NB4 (cell line): ENCODE measurements around the gene PATE1.

Experiments
- DNase-seq: peaks from one replicate; pipeline ENCODE4 v3.0.0; 2010; ENCODE audit warnings: low read depth
- H3K4me3 ChIP-seq: one replicate; pipeline ENCODE4 v1.5.1; 2011; ENCODE audit warnings: mild to moderate bottlenecking, low read depth, low read length, moderate library complexity
- CTCF ChIP-seq: IDR thresholded peaks from one replicate; pipeline ENCODE4 v1.5.1; 2012; ENCODE audit warnings: low read depth, low read length
- MAX ChIP-seq: IDR thresholded peaks from 2 replicates; pipeline ENCODE4 v1.6.1; 2011; ENCODE audit warnings: low read depth, low read length
- MYC ChIP-seq: IDR thresholded peaks from 2 replicates; pipeline ENCODE4 v1.6.1; 2011; ENCODE audit warnings: low read depth, low read length
- POLR2A ChIP-seq: IDR thresholded peaks from 2 replicates; pipeline ENCODE4 v1.6.1; 2011; ENCODE audit warnings: mild to moderate bottlenecking; ENCODE audit not compliant: insufficient read length; ENCODE audit errors: extremely low read depth

Gene PATE1

GRCh38 chr11:125797641-125798040 lies 51.6 kb downstream of the PATE1 start:
- no peak overlapping the region for H3K4me3 ChIP-seq
- DNase-seq: no peak
- TF ChIP-seq MAX (no peak), MYC (no peak), POLR2A (no peak), CTCF (no peak)
